Body of pancreas (tissue), 4 donors: Measurements from ENCODE around the gene NLRP9. TPM values are rescaled to one million over a fixed set of nuclear protein-coding genes. Genes with fewer than 3 reads are reported as not detected.
"Not testable (repeated sequence)": the region's sequence is repeated elsewhere in the genome, so short reads cannot be mapped to it uniquely, and the experiment has no call there.

Experiments
- ATAC-seq: fragments of 150-250 bp; one replicate; pipeline ENCODE4 v1.9.1; 2016
- DNase-seq, 4 donors: peaks; one replicate each; pipeline ENCODE4 v3.0.0-alpha.2; 2019
- H3K27ac ChIP-seq, 4 donors: fragments of 200-600 bp; sonication (generic); 1 replicate in 3 of 4; 2 replicates in 1 of 4; pipeline versions ENCODE4 v1.5.1 to v1.6.1; 2016 to 2019; ENCODE audit warnings: mild to moderate bottlenecking in 1 of 4, mixed read lengths in 1 of 4, moderate library complexity in 1 of 4
- H3K27me3 ChIP-seq, 2 donors: fragments of 200-600 bp; sonication (generic); one replicate each; pipeline ENCODE4 v1.6.0; 2016; ENCODE audit warnings: mild to moderate bottlenecking in 1 of 2
- H3K36me3 ChIP-seq, 2 donors: fragments of 200-600 bp; sonication (generic); replicated peaks in 1 of 2; 2 replicates each; pipeline ENCODE4 v1.5.1; 2016; ENCODE audit warnings: low read depth in 2 of 2; ENCODE audit not compliant: insufficient read depth in 1 of 2
- H3K4me1 ChIP-seq: fragments of 200-600 bp; sonication (generic); one replicate; pipeline ENCODE4 v1.6.0; 2016
- H3K4me3 ChIP-seq, 2 donors: fragments of 200-600 bp; sonication (generic); 1 replicate in 1 of 2; 2 replicates in 1 of 2; pipeline ENCODE4 v1.5.1; 2016 to 2019
- H3K9me3 ChIP-seq, 3 donors: fragments of 200-600 bp; sonication (generic); 1 replicate in 2 of 3; 2 replicates in 1 of 3; pipeline ENCODE4 v1.5.1; 2016
- POLR2A ChIP-seq, 3 donors: fragments of 450-650 bp; IDR thresholded peaks; one replicate each; pipeline ENCODE4 v1.6.1; 2016; ENCODE audit warnings: antibody characterized with exemption in 3 of 3, mild to moderate bottlenecking in 2 of 3
- WGBS, 2 donors: methylation state at CpG; one replicate each; pipeline ENCODE4 v1.1.5; 2017; 5-methylcytosine and 5-hydroxymethylcytosine counted together
- intact Hi-C: fragments of 100-400 bp; cut with DNase I; formaldehyde crosslinking; loops from one replicate; pipeline ENCODE4 v1.15.1; 2023
- total RNA-seq, 2 donors: library from RNA; depleted of rRNA; stranded (reverse); fragments of >200 nt; gene quantifications; one replicate each; pipeline ENCODE4 v1.1.0, GENCODE V29; 2016
- TF ChIP-seq, protein P1 (sequence below), 7 experiments: fragments of 450-650 bp in 4 of 7; fragments of 200-600 bp in 3 of 7; sonication (generic) in 3 of 7; IDR thresholded peaks; one replicate each; pipeline ENCODE4 v1.5.1; 2016 to 2019; ENCODE audit warnings: antibody characterized with exemption in 7 of 7

NLRP9 gene
- total RNA-seq, 2 donors from 2014 or later, result not detected

DNA sequence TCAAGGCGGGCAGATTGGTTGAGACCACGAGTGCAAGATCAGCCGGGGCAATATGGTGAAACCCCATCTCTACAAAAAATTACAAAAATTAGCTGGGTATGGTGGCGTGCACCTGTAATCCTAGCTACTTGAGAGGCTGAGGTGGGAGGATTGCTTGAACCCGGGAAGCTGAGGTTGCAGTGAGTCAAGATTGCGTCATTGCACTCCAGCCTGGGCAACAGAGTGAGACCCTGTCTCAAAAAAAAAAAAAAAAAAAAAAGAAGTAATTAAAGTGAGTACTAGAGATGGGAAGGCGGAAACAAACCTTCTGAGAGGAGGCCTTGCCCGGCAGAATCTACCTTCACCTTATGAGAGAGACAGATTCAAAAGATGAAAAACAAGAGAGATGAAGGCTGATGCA is 14.7 kb downstream of the NLRP9 start:
- TF ChIP-seq POLR2A (IDR thresholded peaks at IDR 0.05), result no peak
- TF ChIP-seq, protein P1, sequence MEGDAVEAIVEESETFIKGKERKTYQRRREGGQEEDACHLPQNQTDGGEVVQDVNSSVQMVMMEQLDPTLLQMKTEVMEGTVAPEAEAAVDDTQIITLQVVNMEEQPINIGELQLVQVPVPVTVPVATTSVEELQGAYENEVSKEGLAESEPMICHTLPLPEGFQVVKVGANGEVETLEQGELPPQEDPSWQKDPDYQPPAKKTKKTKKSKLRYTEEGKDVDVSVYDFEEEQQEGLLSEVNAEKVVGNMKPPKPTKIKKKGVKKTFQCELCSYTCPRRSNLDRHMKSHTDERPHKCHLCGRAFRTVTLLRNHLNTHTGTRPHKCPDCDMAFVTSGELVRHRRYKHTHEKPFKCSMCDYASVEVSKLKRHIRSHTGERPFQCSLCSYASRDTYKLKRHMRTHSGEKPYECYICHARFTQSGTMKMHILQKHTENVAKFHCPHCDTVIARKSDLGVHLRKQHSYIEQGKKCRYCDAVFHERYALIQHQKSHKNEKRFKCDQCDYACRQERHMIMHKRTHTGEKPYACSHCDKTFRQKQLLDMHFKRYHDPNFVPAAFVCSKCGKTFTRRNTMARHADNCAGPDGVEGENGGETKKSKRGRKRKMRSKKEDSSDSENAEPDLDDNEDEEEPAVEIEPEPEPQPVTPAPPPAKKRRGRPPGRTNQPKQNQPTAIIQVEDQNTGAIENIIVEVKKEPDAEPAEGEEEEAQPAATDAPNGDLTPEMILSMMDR (IDR thresholded peaks at IDR 0.05), result no peak
- ATAC-seq (no peak), DNase-seq (no peak)
- intact Hi-C loops, result no loop called here
- Histone ChIP-seq H3K9me3 (no peaks in the 10 kb centered on the region), H3K36me3 (no peaks in the 10 kb centered on the region), H3K4me1 (no peaks in the 10 kb centered on the region), H3K4me3 (no peak overlapping the region), H3K27me3 (no peaks in the 10 kb centered on the region), H3K27ac (no peak overlapping the region)
- WGBS, 2 donors, result 78 to 84% methylated on average over 8 of the region's 8 CpGs

DNA sequence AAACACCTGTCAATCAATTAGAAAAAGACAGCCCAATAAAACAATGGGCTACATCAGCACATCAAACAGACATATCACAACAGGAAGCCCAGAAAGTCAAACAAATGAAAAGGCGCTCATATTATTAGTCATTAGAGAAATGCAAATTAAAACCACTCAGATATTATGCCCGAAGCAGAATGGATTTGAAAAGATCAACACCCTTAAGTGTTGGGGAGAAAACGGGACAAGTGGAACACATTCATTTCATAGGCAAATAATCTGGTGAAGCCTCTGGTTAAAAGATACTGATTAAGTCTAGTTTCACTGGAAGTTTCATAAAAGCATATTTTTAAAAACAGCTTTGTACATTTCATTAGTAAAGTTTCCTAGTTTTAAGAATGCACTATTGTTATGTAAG is 17.4 kb downstream of the NLRP9 start:
- Histone ChIP-seq H3K4me3 (no peak overlapping the region), H3K36me3 (no peaks in the 10 kb centered on the region), H3K27me3 (no peaks in the 10 kb centered on the region), H3K9me3 (no peaks in the 10 kb centered on the region), H3K4me1 (peaks cover 4% of the 10 kb centered on the region), H3K27ac (no peak overlapping the region)
- no peak for DNase-seq
- ATAC-seq, result no peak
- intact Hi-C loops, result no loop called here
- TF ChIP-seq POLR2A (IDR thresholded peaks at IDR 0.05), result no peak
- TF ChIP-seq, protein P1 (IDR thresholded peaks at IDR 0.05), result no peak
- WGBS, 2 donors, result 71 to 75% methylated on average over 3 of the region's 3 CpGs

GRCh38 chr19:55720214-55720746 is 17.9 kb downstream of the NLRP9 start:
- H3K9me3 ChIP-seq, result no peaks in the 10 kb centered on the region
- ATAC-seq, result no peak
- no peak overlapping the region for H3K4me3 ChIP-seq
- H3K27ac ChIP-seq, result no peak overlapping the region
- no peak for DNase-seq
- no peaks in the 10 kb centered on the region for H3K36me3 ChIP-seq
- H3K4me1 ChIP-seq, result peaks cover 4% of the 10 kb centered on the region
- H3K27me3 ChIP-seq, result no peaks in the 10 kb centered on the region
- intact Hi-C loops, result no loop called here
- TF ChIP-seq, protein P1 (IDR thresholded peaks at IDR 0.05), result no peak
- TF ChIP-seq POLR2A (IDR thresholded peaks at IDR 0.05), result no peak
- WGBS, 2 donors, result 48 to 65% methylated on average over 5 of the region's 5 CpGs

GRCh38 chr19:55717879-55718711 is 20.1 kb downstream of the NLRP9 start:
- H3K27me3 ChIP-seq, H3K4me1 ChIP-seq, H3K9me3 ChIP-seq, intact Hi-C loops, H3K27ac ChIP-seq, H3K36me3 ChIP-seq, ATAC-seq, DNase-seq, H3K4me3 ChIP-seq: not testable (repeated sequence)
- 22 to 25% methylated on average over 13 of the region's 13 CpGs for WGBS, 2 donors

GRCh38 chr19:55717251-55717650 is 21.0 kb downstream of the NLRP9 start:
- H3K9me3 ChIP-seq, result no peaks in the 10 kb centered on the region
- DNase-seq (no peak), ATAC-seq (no peak)
- no peak overlapping the region for H3K27ac ChIP-seq
- TF ChIP-seq POLR2A (IDR thresholded peaks at IDR 0.05), result no peak
- TF ChIP-seq, protein P1 (IDR thresholded peaks at IDR 0.05), result no peak
- peaks cover 4% of the 10 kb centered on the region for H3K4me1 ChIP-seq
- H3K36me3 ChIP-seq, result no peaks in the 10 kb centered on the region
- 53 to 64% methylated on average over 11 of the region's 11 CpGs for WGBS, 2 donors
- intact Hi-C loops, result no loop called here
- peaks cover 0 to 6% of the 10 kb centered on the region in 2 donors for H3K27me3 ChIP-seq
- H3K4me3 ChIP-seq, result no peak overlapping the region
